AG09319 (cell line): ENCODE data around the gene SPACA4.

Experiments used
- DNase-seq: peaks from one replicate; pipeline ENCODE4 v3.0.0-alpha.2; 2010; ENCODE audit warnings: low read depth; ENCODE audit errors: extremely low read depth
- TF ChIP-seq, protein P1 (sequence below): IDR thresholded peaks from 2 replicates; pipeline ENCODE4 v1.5.1; 2011; ENCODE audit warnings: low read depth, mild to moderate bottlenecking, inconsistent platforms, low read length, moderate library complexity

Gene SPACA4

DNA sequence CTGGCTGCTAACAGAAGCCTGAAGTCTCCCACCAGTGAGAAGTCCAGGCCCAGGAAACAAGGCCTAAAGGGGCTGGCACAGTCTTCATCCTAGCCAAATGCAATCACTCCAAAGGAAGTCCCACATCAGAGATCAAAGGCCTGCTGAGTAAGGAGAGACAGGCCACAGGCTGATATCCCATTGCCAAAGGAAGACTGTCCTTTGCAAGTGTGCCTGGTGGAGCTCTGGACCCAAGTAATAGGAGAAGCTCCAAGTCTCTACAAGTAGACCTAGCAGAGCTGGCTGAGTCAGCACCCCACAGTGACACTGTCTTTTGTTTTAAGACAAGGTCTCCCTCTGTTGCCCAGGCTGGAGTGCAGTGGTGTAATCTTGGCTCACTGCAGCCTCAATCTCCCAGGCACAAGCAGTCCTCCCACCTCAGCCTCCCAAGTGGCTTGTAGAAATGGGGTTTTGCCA lies 26.2 kb downstream of the SPACA4 start:
- TF ChIP-seq, protein P1, sequence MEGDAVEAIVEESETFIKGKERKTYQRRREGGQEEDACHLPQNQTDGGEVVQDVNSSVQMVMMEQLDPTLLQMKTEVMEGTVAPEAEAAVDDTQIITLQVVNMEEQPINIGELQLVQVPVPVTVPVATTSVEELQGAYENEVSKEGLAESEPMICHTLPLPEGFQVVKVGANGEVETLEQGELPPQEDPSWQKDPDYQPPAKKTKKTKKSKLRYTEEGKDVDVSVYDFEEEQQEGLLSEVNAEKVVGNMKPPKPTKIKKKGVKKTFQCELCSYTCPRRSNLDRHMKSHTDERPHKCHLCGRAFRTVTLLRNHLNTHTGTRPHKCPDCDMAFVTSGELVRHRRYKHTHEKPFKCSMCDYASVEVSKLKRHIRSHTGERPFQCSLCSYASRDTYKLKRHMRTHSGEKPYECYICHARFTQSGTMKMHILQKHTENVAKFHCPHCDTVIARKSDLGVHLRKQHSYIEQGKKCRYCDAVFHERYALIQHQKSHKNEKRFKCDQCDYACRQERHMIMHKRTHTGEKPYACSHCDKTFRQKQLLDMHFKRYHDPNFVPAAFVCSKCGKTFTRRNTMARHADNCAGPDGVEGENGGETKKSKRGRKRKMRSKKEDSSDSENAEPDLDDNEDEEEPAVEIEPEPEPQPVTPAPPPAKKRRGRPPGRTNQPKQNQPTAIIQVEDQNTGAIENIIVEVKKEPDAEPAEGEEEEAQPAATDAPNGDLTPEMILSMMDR, result no peak
- DNase-seq, result no peak

DNA sequence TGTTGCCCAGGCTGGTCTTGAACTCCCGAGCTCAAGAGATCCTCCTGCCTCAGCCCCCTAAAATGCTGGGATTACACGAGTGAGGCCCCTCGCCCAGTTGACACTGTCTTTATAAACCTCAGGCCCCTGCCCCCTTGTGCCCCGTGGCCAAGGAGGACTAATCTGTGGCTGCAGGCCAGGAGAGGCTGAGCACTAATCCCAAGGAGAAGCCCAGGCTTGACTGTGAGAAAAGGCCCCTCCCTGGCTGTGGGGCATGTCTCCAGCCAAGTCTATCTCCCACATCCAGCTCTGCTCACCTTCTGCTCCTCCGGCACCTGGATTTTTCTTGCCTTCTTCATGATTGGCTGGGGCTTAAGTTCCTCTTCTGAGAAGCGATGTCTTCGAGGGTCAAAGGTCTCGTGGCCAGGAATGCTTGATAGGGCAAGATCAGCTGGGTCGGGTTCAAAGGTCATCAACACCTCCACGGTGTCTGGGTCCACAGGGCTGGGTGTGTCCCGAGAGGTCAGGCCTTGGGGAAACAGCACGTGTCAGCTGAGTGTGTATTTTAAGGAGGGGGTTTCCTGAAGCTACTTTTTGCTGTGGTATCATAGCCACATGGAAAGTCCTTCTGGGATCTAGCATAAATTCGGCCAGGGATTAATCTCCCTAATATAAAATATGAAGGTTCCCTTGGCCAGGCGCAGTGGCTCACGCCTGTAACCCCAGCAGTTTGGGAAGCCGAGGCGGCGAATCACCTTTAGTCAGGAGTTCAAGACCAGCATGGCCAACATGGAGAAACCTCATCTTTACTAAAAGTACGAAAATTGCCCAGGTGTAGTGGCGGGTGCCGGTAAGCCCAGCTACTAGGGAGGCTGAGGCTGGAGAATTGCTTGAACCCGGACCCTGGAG lies 26.9 kb downstream of the SPACA4 start:
- no peak for DNase-seq
- TF ChIP-seq, protein P1, result no peak

DNA sequence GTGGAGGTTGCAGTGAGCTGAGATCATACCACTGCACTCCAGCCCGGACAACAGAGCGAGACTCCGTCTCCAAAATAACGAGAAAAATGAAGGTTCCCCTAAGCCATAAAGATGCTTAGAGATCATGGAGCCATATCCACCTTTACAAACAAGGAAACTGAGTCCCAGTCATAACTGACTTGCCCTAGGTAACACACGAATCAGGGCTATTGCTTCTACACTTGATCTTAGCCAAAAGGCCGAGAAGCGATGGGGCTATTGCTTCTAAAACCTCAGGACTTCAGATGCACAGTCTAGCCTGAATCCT lies 27.4 kb downstream of the SPACA4 start:
- TF ChIP-seq, protein P1, result no peak
- no peak for DNase-seq

DNA sequence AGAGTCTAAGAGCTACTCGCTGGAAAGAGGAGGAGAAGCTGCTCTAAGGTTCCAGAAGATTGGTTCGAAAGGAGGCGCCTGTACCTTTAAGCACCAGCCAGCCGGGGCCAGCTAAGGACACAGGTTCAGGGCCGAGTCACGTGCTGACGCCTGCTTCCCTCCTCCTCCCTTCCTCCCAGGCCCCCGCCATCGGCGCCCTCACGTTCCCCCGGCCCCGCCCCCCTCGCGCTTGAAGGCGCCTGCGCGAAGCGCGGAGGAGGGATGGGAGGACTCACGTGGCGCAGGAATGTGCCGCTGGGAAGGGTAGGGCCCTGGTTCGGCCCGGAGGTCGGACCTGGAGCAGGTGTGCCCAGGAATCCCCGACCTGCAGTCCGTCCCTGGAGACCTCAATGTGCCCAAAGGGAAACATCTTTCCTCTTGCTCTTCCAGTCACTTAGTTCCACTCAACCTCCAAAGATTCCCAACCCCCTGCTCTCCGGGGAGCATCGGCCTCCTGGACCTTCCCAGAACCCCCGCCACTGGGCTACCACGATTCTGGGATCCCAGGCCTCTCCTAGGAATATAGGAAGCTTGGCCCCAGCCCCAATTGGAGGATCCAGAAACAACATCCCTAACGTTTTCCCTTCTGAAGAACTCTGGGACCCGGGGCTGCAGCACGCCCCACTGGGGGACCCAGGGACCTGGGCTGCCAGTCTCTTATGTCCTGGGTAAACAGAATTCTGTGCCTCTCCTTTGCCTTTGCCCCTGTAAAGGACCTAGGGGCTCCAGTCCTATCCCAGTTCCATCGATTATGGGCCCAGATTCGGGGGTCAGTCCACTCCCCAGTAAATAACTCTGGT lies 28.1 kb downstream of the SPACA4 start:
- peak; percentile 87 for DNase-seq
- TF ChIP-seq, protein P1, result no peak

DNA sequence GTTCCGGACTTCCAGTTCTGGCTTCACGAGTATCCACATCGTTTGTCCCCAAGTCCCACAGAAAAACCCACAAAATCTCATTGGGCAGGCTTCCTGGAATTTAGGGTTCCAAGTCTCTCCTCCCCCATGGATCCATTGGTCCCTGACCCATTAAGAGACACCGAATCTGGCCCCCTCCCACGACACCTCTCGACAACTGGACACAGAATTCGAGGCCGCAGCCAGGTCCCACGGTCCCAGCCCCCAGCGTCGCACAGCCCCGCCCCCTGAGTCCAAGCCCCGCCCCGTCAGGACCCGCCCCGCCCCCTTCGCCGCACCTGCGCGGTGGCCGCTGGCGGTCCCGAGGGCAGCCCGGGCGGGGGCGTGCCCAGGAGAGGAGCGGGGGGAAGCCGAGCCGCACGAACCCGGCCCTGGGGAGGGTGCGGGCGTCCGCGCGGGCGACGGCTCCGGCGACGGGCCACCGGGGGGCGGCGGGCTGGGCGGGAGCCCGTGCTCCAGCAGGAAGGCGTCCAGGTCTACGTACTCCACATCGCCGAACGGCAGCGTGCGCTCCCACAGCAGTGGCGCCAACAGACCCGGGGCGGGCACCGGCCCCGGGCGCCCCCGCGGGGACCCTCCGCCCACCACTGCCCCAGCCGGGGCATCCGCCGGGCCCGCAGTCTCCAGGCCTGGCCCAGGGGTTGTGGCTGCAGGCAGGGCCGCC lies 28.9 kb downstream of the SPACA4 start:
- TF ChIP-seq, protein P1, result no peak
- no peak for DNase-seq

DNA sequence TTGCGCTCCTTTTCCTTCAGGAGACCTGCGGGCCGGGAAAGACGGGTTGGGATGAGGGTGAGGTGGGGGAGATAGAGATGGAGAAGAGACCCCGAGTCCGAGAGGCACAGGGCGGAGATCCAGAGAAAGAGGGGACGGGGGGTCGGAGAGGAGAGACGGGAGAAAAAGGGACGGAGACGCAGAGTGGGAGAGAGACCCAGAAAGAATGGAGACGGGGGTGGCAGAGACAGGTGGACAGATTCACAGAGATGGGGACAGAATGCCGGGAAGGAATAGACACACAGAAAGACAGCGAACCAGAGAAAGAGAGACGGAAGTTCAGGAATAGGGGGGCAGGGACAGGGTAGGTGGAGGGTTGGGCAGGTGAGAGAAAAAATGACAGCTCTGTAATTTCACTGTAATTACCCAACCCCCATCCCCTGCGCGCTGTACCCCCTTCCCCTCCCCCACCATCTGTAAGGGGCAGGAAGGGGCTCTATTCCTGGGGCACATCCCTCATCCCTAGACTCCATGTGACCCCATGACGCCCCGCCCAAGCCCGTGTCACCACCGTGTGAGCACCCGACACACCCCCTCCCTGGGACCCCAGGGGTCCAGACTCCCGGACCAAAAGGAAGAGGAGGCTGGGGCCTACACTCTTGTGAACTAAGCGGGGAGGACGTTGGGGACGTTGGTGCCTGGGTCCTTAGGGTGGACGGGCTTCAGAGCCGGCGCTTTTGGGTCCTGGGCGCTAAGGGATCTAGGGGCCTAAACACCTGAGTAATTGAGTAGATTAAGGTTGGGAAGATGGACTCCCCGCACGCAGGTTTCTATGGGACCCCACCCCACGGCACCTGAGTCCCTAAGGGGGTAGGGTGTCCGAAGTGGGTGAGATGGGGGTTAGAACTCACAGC lies 29.7 kb downstream of the SPACA4 start:
- DNase-seq, result no peak
- TF ChIP-seq, protein P1, result no peak
